ENCODE results near the gene PREP. TPM values are rescaled to one million over a fixed set of nuclear protein-coding genes. Genes with fewer than 3 reads are reported as not detected.
A peak's percentile ranks its signal among the peaks of the same experiment; 100 is the strongest.

Gene PREP
- 41.6 TPM for polyA plus RNA-seq (2013, experiment 1 of 2)
- polyA plus RNA-seq (2013, experiment 2 of 2) = 49.8 TPM

- Histone ChIP-seq H3K4me1 (ENCODE audit: insufficient read depth, low read length) (peaks cover 32% of the 10 kb centered on the region), H3K9ac (ENCODE audit: low read depth, low read length) (peak within 1 kb of the TSS; percentile 78), H3K27me3 (ENCODE audit: insufficient read depth, low read length) (no peaks in the 10 kb centered on the region), H3K4me3 (ENCODE audit: low read length) (peak within 1 kb of the TSS; percentile 79), H3K9me3 (ENCODE audit: insufficient read depth, low read depth, low read length) (no peaks in the 10 kb centered on the region), H3K36me3 (ENCODE audit: insufficient read depth, low read length) (no peaks in the 10 kb centered on the region), H3K27ac (ENCODE audit: low read depth, low read length) (peak within 1 kb of the TSS; percentile 58; the same call in 1 of the 2 replicates)
- WGBS = 4% methylated on average over 84 of the region's 84 CpGs
These were observed at the start of gene PREP for GRCh38 chr6:105402939-105403935. TSS of gene PREP (minus strand) at chr6:105403082. CDS start at chr6:105402891, 191 bp downstream.

GRCh38 chr6:105452376-105452775 is 49.5 kb upstream of the PREP start:
- Histone ChIP-seq H3K4me3 (ENCODE audit: low read length) (no peak overlapping the region), H3K9me3 (ENCODE audit: insufficient read depth, low read depth, low read length) (no peaks in the 10 kb centered on the region), H3K36me3 (ENCODE audit: insufficient read depth, low read length) (no peaks in the 10 kb centered on the region), H3K4me1 (ENCODE audit: insufficient read depth, low read length) (peaks cover 19% of the 10 kb centered on the region; the same call in 1 of the 2 replicates), H3K27me3 (ENCODE audit: insufficient read depth, low read length) (no peaks in the 10 kb centered on the region), H3K27ac (ENCODE audit: low read depth, low read length) (no peak overlapping the region), H3K9ac (ENCODE audit: low read depth, low read length) (no peak overlapping the region)
- 96% methylated on average over 2 of the region's 2 CpGs for WGBS

- no peak overlapping the region for H3K4me3 ChIP-seq (ENCODE audit: low read length)
- H3K9me3 ChIP-seq (ENCODE audit: insufficient read depth, low read depth, low read length) = no peaks in the 10 kb centered on the region
- H3K9ac ChIP-seq (ENCODE audit: low read depth, low read length) = no peak overlapping the region
- peaks cover 10% of the 10 kb centered on the region; the same call in 1 of the 2 replicates for H3K4me1 ChIP-seq (ENCODE audit: insufficient read depth, low read length)
- no peaks in the 10 kb centered on the region for H3K27me3 ChIP-seq (ENCODE audit: insufficient read depth, low read length)
- H3K36me3 ChIP-seq (ENCODE audit: insufficient read depth, low read length) = no peaks in the 10 kb centered on the region
- no peak overlapping the region for H3K27ac ChIP-seq (ENCODE audit: low read depth, low read length)
- 100% methylated on average over 2 of the region's 2 CpGs for WGBS
These were observed 47.0 kb upstream of the PREP start for GRCh38 chr6:105449756-105450390.

GRCh38 chr6:105445481-105445880 is 42.6 kb upstream of the PREP start:
- Histone ChIP-seq H3K4me1 (ENCODE audit: insufficient read depth, low read length) (no peaks in the 10 kb centered on the region), H3K36me3 (ENCODE audit: insufficient read depth, low read length) (no peaks in the 10 kb centered on the region), H3K9ac (ENCODE audit: low read depth, low read length) (no peak overlapping the region), H3K27me3 (ENCODE audit: insufficient read depth, low read length) (no peaks in the 10 kb centered on the region), H3K27ac (ENCODE audit: low read depth, low read length) (no peak overlapping the region), H3K9me3 (ENCODE audit: insufficient read depth, low read depth, low read length) (no peaks in the 10 kb centered on the region), H3K4me3 (ENCODE audit: low read length) (no peak overlapping the region)
- 87% methylated on average over 1 of the region's 1 CpG for WGBS

GRCh38 chr6:105443941-105444340 is 41.1 kb upstream of the PREP start:
- Histone ChIP-seq H3K27ac (ENCODE audit: low read depth, low read length) (no peak overlapping the region), H3K27me3 (ENCODE audit: insufficient read depth, low read length) (no peaks in the 10 kb centered on the region), H3K4me3 (ENCODE audit: low read length) (no peak overlapping the region), H3K36me3 (ENCODE audit: insufficient read depth, low read length) (no peaks in the 10 kb centered on the region), H3K4me1 (ENCODE audit: insufficient read depth, low read length) (no peaks in the 10 kb centered on the region), H3K9me3 (ENCODE audit: insufficient read depth, low read depth, low read length) (no peaks in the 10 kb centered on the region), H3K9ac (ENCODE audit: low read depth, low read length) (no peak overlapping the region)
- WGBS = 96% methylated on average over 6 of the region's 6 CpGs

- no peaks in the 10 kb centered on the region for H3K9me3 ChIP-seq (ENCODE audit: insufficient read depth, low read depth, low read length)
- no peaks in the 10 kb centered on the region for H3K36me3 ChIP-seq (ENCODE audit: insufficient read depth, low read length)
- no peaks in the 10 kb centered on the region for H3K27me3 ChIP-seq (ENCODE audit: insufficient read depth, low read length)
- no peak overlapping the region for H3K27ac ChIP-seq (ENCODE audit: low read depth, low read length)
- H3K4me1 ChIP-seq (ENCODE audit: insufficient read depth, low read length) = no peaks in the 10 kb centered on the region
- WGBS = 93% methylated on average over 1 of the region's 1 CpG
- H3K9ac ChIP-seq (ENCODE audit: low read depth, low read length) = no peak overlapping the region
- H3K4me3 ChIP-seq (ENCODE audit: low read length) = no peak overlapping the region
These were observed 39.5 kb upstream of the PREP start for GRCh38 chr6:105442369-105442768.

DNA sequence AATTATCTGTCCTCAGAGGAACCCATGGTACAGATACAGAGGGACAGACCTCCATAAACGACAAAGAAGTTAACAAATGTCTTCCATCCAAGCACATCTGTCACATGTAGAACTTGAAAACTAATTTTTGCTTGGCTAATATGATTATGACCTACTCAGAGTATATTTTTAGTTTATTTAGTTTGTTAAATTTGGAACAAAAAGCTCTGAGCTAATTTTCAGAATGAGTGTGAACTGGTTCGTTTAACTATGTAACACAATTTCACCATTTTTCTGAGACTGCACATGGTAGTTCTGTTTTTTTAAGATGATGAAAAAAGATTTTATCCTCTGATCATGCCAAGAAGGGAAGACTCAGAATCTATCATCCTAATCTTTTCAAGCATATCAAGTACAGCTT is 34.4 kb upstream of the PREP start:
- Histone ChIP-seq H3K27me3 (ENCODE audit: insufficient read depth, low read length) (no peaks in the 10 kb centered on the region), H3K36me3 (ENCODE audit: insufficient read depth, low read length) (no peaks in the 10 kb centered on the region), H3K4me3 (ENCODE audit: low read length) (no peak overlapping the region), H3K27ac (ENCODE audit: low read depth, low read length) (no peak overlapping the region), H3K9me3 (ENCODE audit: insufficient read depth, low read depth, low read length) (no peaks in the 10 kb centered on the region), H3K4me1 (ENCODE audit: insufficient read depth, low read length) (peaks cover 9% of the 10 kb centered on the region; the same call in 1 of the 2 replicates), H3K9ac (ENCODE audit: low read depth, low read length) (no peak overlapping the region)
- WGBS = 100% methylated on average over 1 of the region's 2 CpGs

DNA sequence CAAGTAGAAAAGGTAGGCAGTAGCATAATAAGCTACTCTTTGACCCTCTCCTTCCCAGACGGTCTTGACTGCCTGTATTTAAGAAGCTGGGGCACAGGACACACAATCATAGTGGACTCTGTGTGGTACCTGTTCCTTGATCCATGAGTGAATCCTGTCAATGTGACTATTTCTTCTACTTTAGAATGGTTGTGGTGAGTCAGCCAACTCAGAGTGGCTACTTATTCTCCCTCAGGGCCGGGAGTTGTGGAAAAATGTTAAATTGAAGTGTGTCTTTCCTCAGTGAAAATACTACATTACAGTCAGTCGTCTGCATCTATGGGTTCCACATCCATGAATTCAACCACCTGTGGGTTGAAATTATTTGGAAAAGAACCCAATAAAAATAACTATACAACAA is 30.8 kb upstream of the PREP start:
- peaks cover 9% of the 10 kb centered on the region; the same call in 1 of the 2 replicates for H3K4me1 ChIP-seq (ENCODE audit: insufficient read depth, low read length)
- no peaks in the 10 kb centered on the region for H3K27me3 ChIP-seq (ENCODE audit: insufficient read depth, low read length)
- H3K4me3 ChIP-seq (ENCODE audit: low read length) = no peak overlapping the region
- H3K9ac ChIP-seq (ENCODE audit: low read depth, low read length) = no peak overlapping the region
- WGBS = 76% methylated on average over 2 of the region's 3 CpGs
- H3K9me3 ChIP-seq (ENCODE audit: insufficient read depth, low read depth, low read length) = no peaks in the 10 kb centered on the region
- H3K36me3 ChIP-seq (ENCODE audit: insufficient read depth, low read length) = no peaks in the 10 kb centered on the region
- no peak overlapping the region for H3K27ac ChIP-seq (ENCODE audit: low read depth, low read length)

DNA sequence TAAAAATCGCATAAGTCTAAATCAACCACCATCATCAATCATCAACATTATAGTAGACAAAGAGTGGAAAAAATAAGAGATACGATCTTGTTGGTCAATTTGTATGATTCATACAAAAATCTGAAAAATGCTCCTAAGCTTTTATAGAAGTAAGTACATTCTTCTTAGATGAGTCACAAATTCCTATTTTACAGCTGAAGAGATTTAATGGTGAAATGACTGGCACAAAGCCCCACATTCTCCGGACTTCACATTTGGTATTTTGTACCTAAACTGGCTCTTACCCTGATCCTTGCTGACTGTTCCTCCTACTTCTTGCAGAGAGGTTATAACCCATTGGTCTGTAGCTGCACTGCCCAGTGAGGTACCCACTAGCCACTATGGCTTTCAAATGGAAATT is 29.9 kb upstream of the PREP start:
- 73% methylated on average over 1 of the region's 3 CpGs for WGBS

GRCh38 chr6:105431226-105431625 is 28.3 kb upstream of the PREP start:
- peaks cover 12% of the 10 kb centered on the region; the same call in 1 of the 2 replicates for H3K4me1 ChIP-seq (ENCODE audit: insufficient read depth, low read length)
- H3K27me3 ChIP-seq (ENCODE audit: insufficient read depth, low read length) = no peaks in the 10 kb centered on the region
- no peak overlapping the region for H3K27ac ChIP-seq (ENCODE audit: low read depth, low read length)
- H3K9me3 ChIP-seq (ENCODE audit: insufficient read depth, low read depth, low read length) = no peaks in the 10 kb centered on the region
- H3K4me3 ChIP-seq (ENCODE audit: low read length) = no peak overlapping the region
- no peaks in the 10 kb centered on the region for H3K36me3 ChIP-seq (ENCODE audit: insufficient read depth, low read length)
- H3K9ac ChIP-seq (ENCODE audit: low read depth, low read length) = no peak overlapping the region
- WGBS = 68% methylated on average over 2 of the region's 2 CpGs

More for the DNA sequence above, 29.9 kb upstream of the PREP start:
- Histone ChIP-seq H3K4me3 (ENCODE audit: low read length) (no peak overlapping the region), H3K27ac (ENCODE audit: low read depth, low read length) (no peak overlapping the region), H3K27me3 (ENCODE audit: insufficient read depth, low read length) (no peaks in the 10 kb centered on the region), H3K9ac (ENCODE audit: low read depth, low read length) (no peak overlapping the region), H3K36me3 (ENCODE audit: insufficient read depth, low read length) (no peaks in the 10 kb centered on the region), H3K4me1 (ENCODE audit: insufficient read depth, low read length) (peaks cover 12% of the 10 kb centered on the region; the same call in 1 of the 2 replicates), H3K9me3 (ENCODE audit: insufficient read depth, low read depth, low read length) (no peaks in the 10 kb centered on the region)

GRCh38 chr6:105430685-105431084 is 27.8 kb upstream of the PREP start:
- peaks cover 12% of the 10 kb centered on the region; the same call in 1 of the 2 replicates for H3K4me1 ChIP-seq (ENCODE audit: insufficient read depth, low read length)
- 100% methylated on average over 2 of the region's 3 CpGs for WGBS
- no peaks in the 10 kb centered on the region for H3K9me3 ChIP-seq (ENCODE audit: insufficient read depth, low read depth, low read length)
- H3K27ac ChIP-seq (ENCODE audit: low read depth, low read length) = no peak overlapping the region
- H3K36me3 ChIP-seq (ENCODE audit: insufficient read depth, low read length) = no peaks in the 10 kb centered on the region
- no peak overlapping the region for H3K4me3 ChIP-seq (ENCODE audit: low read length)
- no peaks in the 10 kb centered on the region for H3K27me3 ChIP-seq (ENCODE audit: insufficient read depth, low read length)
- H3K9ac ChIP-seq (ENCODE audit: low read depth, low read length) = no peak overlapping the region

Measured in HUES64 (cell line).